K562 (cell line): ENCODE results near the gene NTN1. TPM values are rescaled to one million over a fixed set of nuclear protein-coding genes. Genes with fewer than 3 reads are reported as not detected.

Experiments used
- ATAC-seq: fragments of 200-7000 bp; cut with Tn5 transposase; 3 replicates; pipeline ENCODE4 v1.9.1; 2020; ENCODE audit warnings: moderate library complexity
- BruUV-seq: library from RNA; stranded (reverse); fragments of 400-500 nt; replicated peaks from 2 replicates; lab custom pipeline; 2021; lab: Mats Ljungman, UMichigan
- CTCF ChIA-PET: fragments of 300-600 bp; formaldehyde crosslinking; extraction: SDS; loops from one replicate; lab custom pipeline; 2021; ENCODE audit warnings: low intra/inter-chr PET ratio; lab: Yijun Ruan, JAX
- POLR2A ChIA-PET: fragments of 300-600, 350-650 bp; sonication (Branson Sonifier 250); formaldehyde crosslinking; extraction: SDS; loops from one replicate; lab custom pipeline; 2021; ENCODE audit warnings: antibody characterized with exemption, inconsistent platforms; lab: Yijun Ruan, JAX
- DNase-seq, 4 experiments: peaks; one replicate each; pipeline versions ENCODE4 v3.0.0 to v3.0.0-alpha.2; 2011 to 2018; ENCODE audit warnings: low spot score in 3 of 4, mixed read lengths in 3 of 4; ENCODE audit errors: extremely low read depth in 1 of 4
- FAIRE-seq: peaks from 2 replicates; lab custom pipeline; 2011; peaks lifted over from hg19 to GRCh38; lab: Jason Lieb, UNC
- H2AFZ ChIP-seq: 2 replicates; pipeline ENCODE4 v1.6.0; 2011; ENCODE audit warnings: low read depth, low read length, control low read depth, inconsistent platforms
- H3K27ac ChIP-seq: fragments of 200-600 bp; 3 replicates; pipeline ENCODE4 v1.8.0; 2011; ENCODE audit warnings: low read depth, mild to moderate bottlenecking, control low read depth, inconsistent platforms, low read length, moderate library complexity, mixed read lengths; ENCODE audit errors: extremely low read depth
- H3K27me3 ChIP-seq, 2 experiments: fragments of 300-600 bp in 1 of 2; 2 replicates in 1 of 2; 3 replicates in 1 of 2; pipeline versions ENCODE4 v1.6.0 to v1.8.0; 2011; ENCODE audit warnings: inconsistent platforms in 2 of 2, low read length in 2 of 2, mild to moderate bottlenecking in 1 of 2, mixed read lengths in 1 of 2, moderate library complexity in 1 of 2; ENCODE audit not compliant: control insufficient read depth in 2 of 2, insufficient read depth in 2 of 2
- H3K36me3 ChIP-seq: fragments of 300-600 bp; 3 replicates; pipeline ENCODE4 v1.8.0; 2011; ENCODE audit warnings: mild to moderate bottlenecking, low read length, inconsistent platforms; ENCODE audit not compliant: control insufficient read depth, insufficient read depth
- H3K4me1 ChIP-seq, 2 experiments: fragments of 200-600 bp in 1 of 2; replicated peaks in 1 of 2; 2 replicates in 1 of 2; 3 replicates in 1 of 2; pipeline versions ENCODE4 v1.5.1 to v1.8.0; 2011; ENCODE audit warnings: inconsistent platforms in 2 of 2, low read length in 2 of 2, mild to moderate bottlenecking in 1 of 2, mixed read lengths in 1 of 2, moderate library complexity in 1 of 2; ENCODE audit not compliant: control insufficient read depth in 2 of 2, insufficient read depth in 2 of 2
- H3K4me2 ChIP-seq: 2 replicates; pipeline ENCODE4 v1.6.1; 2011; ENCODE audit warnings: low read length, control low read depth, inconsistent platforms, mixed read lengths; ENCODE audit not compliant: insufficient read depth
- H3K4me3 ChIP-seq: fragments of 200-600 bp; sonication (generic), shearing (Covaris generic); 2 replicates; pipeline ENCODE4 v1.5.1; 2016; ENCODE audit warnings: control low read depth, inconsistent platforms
- H3K79me2 ChIP-seq: fragments of 200-600 bp; 3 replicates; pipeline ENCODE4 v1.8.0; 2011; ENCODE audit warnings: low read length, inconsistent platforms; ENCODE audit not compliant: control insufficient read depth, insufficient read depth
- H3K9ac ChIP-seq, 2 experiments: 2 replicates each; pipeline versions ENCODE4 v1.6.0 to v1.6.1; 2011; ENCODE audit warnings: low read depth in 2 of 2, low read length in 2 of 2, control low read depth in 1 of 2, inconsistent platforms in 1 of 2, mild to moderate bottlenecking in 1 of 2, mixed read lengths in 1 of 2; ENCODE audit not compliant: insufficient read depth in 1 of 2
- H3K9me1 ChIP-seq: one replicate; pipeline ENCODE4 v1.6.0; 2011; ENCODE audit warnings: inconsistent platforms, mild to moderate bottlenecking, low read length, moderate library complexity; ENCODE audit not compliant: control insufficient read depth, insufficient read depth
- H3K9me3 ChIP-seq: replicated peaks from 2 replicates; pipeline ENCODE4 v1.5.1; 2011; ENCODE audit warnings: low read depth, low read length, inconsistent platforms; ENCODE audit not compliant: control insufficient read depth, insufficient read depth
- H4K20me1 ChIP-seq: replicated peaks from 2 replicates; pipeline ENCODE4 v1.6.1; 2011; ENCODE audit warnings: low read length, inconsistent platforms, mixed read lengths; ENCODE audit not compliant: control insufficient read depth, insufficient read depth
- CBFA2T2 ChIP-seq: fragments of 450-650 bp; conservative IDR thresholded peaks from 2 replicates; pipeline ENCODE4 v1.6.1; 2017; ENCODE audit warnings: mild to moderate bottlenecking
- FOXA3 ChIP-seq, 2 experiments: fragments of 450-650 bp in 1 of 2; sonication (generic) in 1 of 2; formaldehyde crosslinking; IDR thresholded peaks in 1 of 2; conservative IDR thresholded peaks in 1 of 2; 2 replicates each; pipeline versions ENCODE4 v1.4.0 to v1.8.0; 2020 to 2022; ENCODE audit warnings: mild to moderate bottlenecking in 2 of 2, missing genetic modification reagents in 1 of 2
- GABPB2 ChIP-seq: fragments of 250-450 bp; sonication (Bioruptor Pico); conservative IDR thresholded peaks from 2 replicates; pipeline ENCODE4 v1.5.1; 2021; ENCODE audit warnings: mild to moderate bottlenecking
- HOXB6 ChIP-seq: fragments of 250-450 bp; sonication (Bioruptor Pico); IDR thresholded peaks from 2 replicates; pipeline ENCODE4 v1.5.1; 2022; ENCODE audit warnings: mild to moderate bottlenecking, borderline replicate concordance
- JUNB ChIP-seq: fragments of 450-650 bp; formaldehyde crosslinking; conservative IDR thresholded peaks from 2 replicates; pipeline ENCODE4 v1.4.0; 2020; ENCODE audit warnings: mild to moderate bottlenecking
- NFE2L1 ChIP-seq: fragments of 450-650 bp; IDR thresholded peaks from 2 replicates; pipeline ENCODE4 v1.6.1; 2016; ENCODE audit warnings: missing genetic modification characterization, low read depth, mild to moderate bottlenecking, missing compliant biosample characterization, moderate library complexity, borderline replicate concordance
- NR2C1 ChIP-seq, 2 experiments: fragments of 450-650 bp; IDR thresholded peaks; 2 replicates each; pipeline ENCODE4 v1.6.1; 2017; ENCODE audit warnings: mild to moderate bottlenecking in 2 of 2, antibody characterized with exemption in 1 of 2, inconsistent platforms in 1 of 2, missing compliant biosample characterization in 1 of 2, missing genetic modification characterization in 1 of 2
- POU5F1 ChIP-seq: fragments of 150-350 bp; IDR thresholded peaks from 2 replicates; pipeline ENCODE4 v1.6.1; 2014; ENCODE audit warnings: borderline replicate concordance, low read length, low read depth, mild to moderate bottlenecking; ENCODE audit not compliant: partially characterized antibody
- SIN3B ChIP-seq: fragments of 450-650 bp; IDR thresholded peaks from 2 replicates; pipeline ENCODE4 v1.6.1; 2017; ENCODE audit warnings: low read depth, mild to moderate bottlenecking, moderate library complexity
- TAF15 ChIP-seq: fragments of 200-400 bp; formaldehyde crosslinking; IDR thresholded peaks from 2 replicates; pipeline ENCODE4 v1.6.1; 2017; ENCODE audit warnings: mild to moderate bottlenecking, low read depth, low read length, moderate library complexity
- ZBTB1 ChIP-seq: sonication (generic); formaldehyde crosslinking; IDR thresholded peaks from 2 replicates; pipeline ENCODE4 v1.8.1; 2023; ENCODE audit warnings: missing genetic modification reagents, low read depth, mild to moderate bottlenecking, borderline replicate concordance
- ZNF766 ChIP-seq: fragments of 200-800 bp; sonication (Bioruptor generic); conservative IDR thresholded peaks from 2 replicates; pipeline ENCODE4 v1.6.1; 2016; ENCODE audit warnings: missing genetic modification characterization, missing compliant biosample characterization
- WGBS: fragments of 100-300 bp; shearing (Covaris generic); methylation state at CpG from one replicate; pipeline ENCODE4 v1.1.6; 2016; ENCODE audit warnings: low coverage, mixed read lengths; ENCODE audit not compliant: insufficient coverage; ENCODE audit errors: missing lambda C conversion rate; 5-methylcytosine and 5-hydroxymethylcytosine counted together
- in situ Hi-C: fragments of 300-500 bp; cut with MboI; formaldehyde crosslinking; loops from 4 replicates; pipeline ENCODE4 v1.15.0; 2018; ENCODE audit warnings: inconsistent platforms, mixed read lengths
- intact Hi-C: fragments of 100-400 bp; cut with micrococcal nuclease; formaldehyde crosslinking; loops from 2 replicates; pipeline ENCODE4 v1.14.2; 2022
- polyA plus RNA-seq, 8 experiments: library from polyadenylated mRNA; depleted of rRNA in 4 of 8; stranded (reverse) in 5 of 8; unstranded in 3 of 8; fragments of >200 nt; fragmentation: Nextera tagmentation in 2 of 8; fragmentation: Illumina TruSeq in 1 of 8; extraction: Ambion mirVana in 2 of 8; extraction: Trizol in 1 of 8; gene quantifications; 2 replicates each; pipeline versions ENCODE4 v1.2.1 to v1.2.3, GENCODE V29; 2011 to 2014; ENCODE audit warnings: inconsistent platforms in 1 of 8, missing spikeins in 1 of 8
- total RNA-seq, 7 experiments: library from RNA; depleted of rRNA in 6 of 7; stranded (reverse); fragments of >200 nt in 6 of 7; fragmentation: Illumina TruSeq in 2 of 7; extraction: Trizol in 2 of 7; gene quantifications; 2 replicates each; pipeline versions ENCODE4 v1.2.1 to v1.2.3, GENCODE V29; 2011 to 2021; ENCODE audit warnings: low replicate concordance in 1 of 7

Gene NTN1
- total and polyA plus RNA-seq, 9 of the 15 experiments (the other 6 are each of a cell fraction or from before 2014, with no cell fraction given) = 0.02 TPM; not detected in 8

GRCh38 chr17:9221922-9222180 is 200.5 kb downstream of the NTN1 start:
- H3K27me3 ChIP-seq = peaks cover 0 to 4% of the 10 kb centered on the region in 2 experiments; a peak in 1 of 5 replicates
- ATAC-seq = no peak
- H3K9me3 ChIP-seq = no peaks in the 10 kb centered on the region
- H3K27ac ChIP-seq = no peak overlapping the region
- no peak for DNase-seq
- H3K79me2 ChIP-seq = no peaks in the 10 kb centered on the region
- BruUV-seq = no TSS peak
- POLR2A ChIA-PET = no interaction called here
- no peak for FAIRE-seq
- in situ Hi-C loops (no loop called here), intact Hi-C loops (no loop called here)
- H2AFZ ChIP-seq = no peak overlapping the region
- CTCF ChIA-PET = no interaction called here
- H3K9me1 ChIP-seq = no peaks in the 10 kb centered on the region
- H3K4me1 ChIP-seq = no peaks in the 10 kb centered on the region
- no peaks in the 10 kb centered on the region for H4K20me1 ChIP-seq
- 0% methylated on average over 3 of the region's 5 CpGs for WGBS
- TF ChIP-seq POU5F1 = no peak
- TF ChIP-seq ZBTB1 = no peak
- TF ChIP-seq HOXB6 = no peak
- no peak for TF ChIP-seq ZNF766
- TF ChIP-seq NR2C1 (IDR thresholded peaks at IDR 0.05) = no peak
- no peak for TF ChIP-seq NR2C1 (tag; IDR thresholded peaks at IDR 0.05)
- TF ChIP-seq NFE2L1 = no peak
- TF ChIP-seq JUNB (CRISPR knock-in tag) = no peak
- no peak for TF ChIP-seq TAF15
- no peak for TF ChIP-seq SIN3B
- TF ChIP-seq CBFA2T2 = no peak
- TF ChIP-seq GABPB2 (CRISPR knock-in tag) = no peak
- no peak for TF ChIP-seq FOXA3 (CRISPR knock-in tag; conservative IDR thresholded peaks at IDR 0.05 in 1 of 2, IDR thresholded peaks at IDR 0.05 in 1 of 2)
- no peak overlapping the region for H3K9ac ChIP-seq
- H3K4me3 ChIP-seq = no peak overlapping the region
- H3K4me2 ChIP-seq = no peak overlapping the region
- no peaks in the 10 kb centered on the region for H3K36me3 ChIP-seq
